Smooth muscle cell (in vitro differentiated cells): ENCODE measurements around the gene GOLGA3. TPM values are rescaled to one million over a fixed set of nuclear protein-coding genes. Genes with fewer than 3 reads are reported as not detected.
A peak's percentile ranks its signal among the peaks of the same experiment; 100 is the strongest.

ENCODE experiments used
- DNase-seq: peaks from one replicate; lab custom pipeline; 2025; ENCODE audit not compliant: unreplicated experiment; lab: John Stamatoyannopoulos, UW
- H2AFZ ChIP-seq: fragments of 200-600 bp; sonication (generic); 2 replicates; pipeline ENCODE4 v1.6.0; 2016; ENCODE audit warnings: antibody characterized with exemption, low read depth, mild to moderate bottlenecking
- H3F3A ChIP-seq: fragments of 200-600 bp; sonication (generic); 2 replicates; pipeline ENCODE4 v1.6.0; 2017; ENCODE audit warnings: antibody characterized with exemption, low read depth
- H3K27ac ChIP-seq: fragments of 200-600 bp; sonication (generic); 2 replicates; pipeline ENCODE4 v1.5.1; 2016; ENCODE audit warnings: low read depth, mild to moderate bottlenecking
- H3K27me3 ChIP-seq: fragments of 200-600 bp; sonication (generic); 2 replicates; pipeline ENCODE4 v1.6.1; 2016; ENCODE audit warnings: low read depth, mild to moderate bottlenecking
- H3K36me3 ChIP-seq: fragments of 200-600 bp; sonication (generic); 2 replicates; pipeline ENCODE4 v1.5.1; 2016; ENCODE audit warnings: low read depth
- H3K4me1 ChIP-seq: fragments of 200-600 bp; sonication (generic); 2 replicates; pipeline ENCODE4 v1.5.1; 2016; ENCODE audit warnings: low read depth
- H3K4me2 ChIP-seq: fragments of 200-600 bp; sonication (generic); 2 replicates; pipeline ENCODE4 v1.6.0; 2016; ENCODE audit warnings: mild to moderate bottlenecking
- H3K4me3 ChIP-seq: fragments of 200-600 bp; sonication (generic); 2 replicates; pipeline ENCODE4 v1.5.1; 2016; ENCODE audit warnings: mild to moderate bottlenecking
- H3K79me2 ChIP-seq: fragments of 200-600 bp; sonication (generic); 2 replicates; pipeline ENCODE4 v1.6.0; 2016; ENCODE audit warnings: low read depth, mild to moderate bottlenecking
- H3K9ac ChIP-seq: fragments of 200-600 bp; sonication (generic); 2 replicates; pipeline ENCODE4 v1.6.0; 2016; ENCODE audit warnings: low read depth
- H3K9me3 ChIP-seq: fragments of 200-600 bp; sonication (generic); replicated peaks from 2 replicates; pipeline ENCODE4 v1.5.1; 2016; ENCODE audit warnings: low read depth
- H4K20me1 ChIP-seq: fragments of 200-600 bp; sonication (generic); 2 replicates; pipeline ENCODE4 v1.6.0; 2016; ENCODE audit warnings: low read depth
- CTCF ChIP-seq: fragments of 200-600 bp; sonication (generic); IDR thresholded peaks from 2 replicates; pipeline ENCODE4 v1.5.1; 2017; ENCODE audit warnings: borderline replicate concordance, mild to moderate bottlenecking, antibody characterized with exemption; ENCODE audit not compliant: insufficient read depth, poor library complexity, severe bottlenecking
- WGBS: methylation state at CpG from one replicate; pipeline ENCODE4 v1.1.7; 2016; ENCODE audit warnings: low lambda C conversion rate; 5-methylcytosine and 5-hydroxymethylcytosine counted together
- polyA plus RNA-seq: library from polyadenylated mRNA; unstranded; fragments of >200 nt; fragmentation: Nextera tagmentation; extraction: Ambion mirVana; gene quantifications from 2 replicates; pipeline ENCODE4 v1.2.1, GENCODE V29; 2016
- total RNA-seq: library from RNA; depleted of rRNA; stranded (reverse); fragments of >200 nt; gene quantifications from 2 replicates; pipeline ENCODE4 v1.2.3, GENCODE V29; 2014

The GOLGA3 gene
- total and polyA plus RNA-seq, 2 experiments from 2014 or later: 25.1 to 34.5 TPM

DNA sequence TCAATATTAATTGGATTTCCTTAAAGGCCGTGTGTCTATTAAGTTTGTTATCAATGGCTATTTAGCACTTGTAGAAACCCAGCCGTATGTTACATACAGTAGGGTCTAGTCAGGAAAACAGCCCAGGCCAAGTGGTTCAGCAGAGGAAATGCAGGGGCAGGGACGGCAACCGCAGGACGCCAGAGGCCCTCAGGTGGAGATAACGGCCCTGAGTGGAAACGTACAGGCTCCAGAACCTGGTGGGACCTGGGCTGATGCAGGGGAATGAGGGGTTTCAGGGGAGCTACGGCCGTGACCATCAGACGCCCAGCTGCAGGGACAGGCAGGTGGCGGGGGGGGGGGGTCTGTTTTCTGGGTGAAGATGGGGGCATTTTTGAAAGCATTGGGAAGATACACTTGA lies 63.3 kb downstream of the GOLGA3 start:
- Histone ChIP-seq H4K20me1 (peaks cover 7% of the 10 kb centered on the region), H3K4me3 (no peak overlapping the region), H3F3A (peaks cover 31% of the 10 kb centered on the region), H3K9me3 (no peaks in the 10 kb centered on the region), H3K27ac (no peak overlapping the region), H3K4me1 (peaks cover 1% of the 10 kb centered on the region), H3K36me3 (no peaks in the 10 kb centered on the region), H2AFZ (no peak overlapping the region), H3K79me2 (peaks cover 16% of the 10 kb centered on the region), H3K27me3 (no peaks in the 10 kb centered on the region), H3K4me2 (no peak overlapping the region), H3K9ac (no peak overlapping the region)
- no peak for DNase-seq
- TF ChIP-seq CTCF: no peak
- 79% methylated on average over 10 of the region's 11 CpGs for WGBS

DNA sequence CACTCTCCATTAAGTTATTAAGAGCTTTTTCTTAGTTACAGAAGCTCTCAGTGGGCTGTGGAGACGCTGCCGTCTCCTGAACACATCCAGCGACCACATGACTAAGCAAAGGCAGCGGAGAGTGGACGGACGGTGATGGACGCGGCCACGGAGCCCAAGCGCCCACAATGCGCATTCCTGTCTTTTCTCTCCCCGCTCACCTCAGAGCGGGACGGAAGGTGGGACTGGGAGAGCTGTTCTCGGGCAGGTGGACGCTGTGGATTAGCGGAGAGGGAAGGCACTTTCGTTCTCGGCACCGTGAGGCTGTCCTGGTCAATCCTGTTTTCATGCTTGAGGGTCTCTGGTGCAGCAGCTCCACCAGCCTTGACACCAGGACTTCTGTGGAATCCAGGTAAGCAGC lies 64.4 kb downstream of the GOLGA3 start:
- H3K9ac ChIP-seq: no peak overlapping the region
- H3K27ac ChIP-seq: no peak overlapping the region
- peaks cover 18% of the 10 kb centered on the region for H4K20me1 ChIP-seq
- no peaks in the 10 kb centered on the region for H3K9me3 ChIP-seq
- H3K4me1 ChIP-seq: peaks cover 9% of the 10 kb centered on the region
- H3K4me3 ChIP-seq: no peak overlapping the region
- no peak overlapping the region for H3K4me2 ChIP-seq
- H2AFZ ChIP-seq: no peak overlapping the region
- H3K27me3 ChIP-seq: no peaks in the 10 kb centered on the region
- H3K36me3 ChIP-seq: no peaks in the 10 kb centered on the region
- no peak for DNase-seq
- WGBS: 95% methylated on average over 20 of the region's 20 CpGs
- TF ChIP-seq CTCF: no peak
- H3K79me2 ChIP-seq: peaks cover 28% of the 10 kb centered on the region
- peaks cover 33% of the 10 kb centered on the region for H3F3A ChIP-seq

- H3K4me2 ChIP-seq: peak overlapping the region; percentile 92
- H3K79me2 ChIP-seq: peaks cover 50% of the 10 kb centered on the region
- H2AFZ ChIP-seq: peak overlapping the region; percentile 81
- peaks cover 9% of the 10 kb centered on the region for H3K4me1 ChIP-seq
- TF ChIP-seq CTCF: no peak
- no peaks in the 10 kb centered on the region for H3K27me3 ChIP-seq
- peaks cover 35% of the 10 kb centered on the region for H4K20me1 ChIP-seq
- WGBS: under 1% methylated on average over 86 of the region's 89 CpGs
- H3K4me3 ChIP-seq: peak overlapping the region; percentile 87
- peak overlapping the region; percentile 96 for H3K27ac ChIP-seq
- no peaks in the 10 kb centered on the region for H3K36me3 ChIP-seq
- peaks cover 18% of the 10 kb centered on the region for H3F3A ChIP-seq
- H3K9me3 ChIP-seq: no peaks in the 10 kb centered on the region
- DNase-seq: peak; percentile 45
- peak overlapping the region; percentile 88 for H3K9ac ChIP-seq
Observed at GRCh38 chr12:132761921-132762583, 66.6 kb downstream of the GOLGA3 start.
